Measurements from ENCODE around the gene SULF2.

SULF2 gene

DNA sequence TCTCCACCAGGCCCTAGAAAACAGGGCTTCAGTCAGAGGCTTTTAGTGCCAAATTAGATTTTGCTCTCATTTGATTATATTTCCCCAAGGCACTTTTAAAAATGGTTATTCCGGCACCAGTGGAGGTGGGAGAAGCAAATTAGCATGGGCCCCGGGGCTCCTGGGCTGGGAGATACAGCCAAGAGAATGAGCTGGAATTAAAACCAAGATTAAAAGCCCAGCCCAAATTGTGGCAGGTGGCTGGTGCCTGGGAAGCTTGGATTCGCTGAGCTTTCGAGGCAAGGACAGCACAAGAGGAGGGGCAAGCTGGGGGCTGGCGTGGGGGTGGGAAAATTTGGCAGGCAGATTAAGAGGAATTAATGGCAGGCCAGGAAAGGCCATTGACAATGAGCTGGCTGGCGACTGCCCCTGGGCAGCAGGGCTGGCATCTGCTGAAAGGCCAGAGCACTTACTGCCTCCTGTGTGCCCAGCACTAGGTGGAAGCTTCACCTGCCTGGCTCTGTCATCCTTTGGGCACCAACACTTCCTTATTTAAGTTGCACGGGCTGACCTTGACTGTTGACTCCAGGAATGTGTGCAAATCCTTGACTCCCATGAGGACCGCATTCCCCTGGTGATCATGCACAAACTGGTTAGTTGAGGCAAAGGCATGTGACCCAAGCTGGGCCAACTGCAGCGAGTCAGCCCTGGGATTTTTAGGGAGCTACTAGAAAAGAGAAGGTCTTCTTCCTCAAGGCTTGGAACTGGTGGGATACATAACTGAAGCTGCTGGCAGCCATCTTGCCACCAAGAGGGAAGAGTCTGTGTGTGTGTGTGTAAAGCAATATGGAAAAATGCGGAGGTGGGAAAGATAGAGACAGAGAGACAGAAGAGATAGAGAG, 76.1 kb downstream of the SULF2 start:
- DNase-seq, result no peak

DNA sequence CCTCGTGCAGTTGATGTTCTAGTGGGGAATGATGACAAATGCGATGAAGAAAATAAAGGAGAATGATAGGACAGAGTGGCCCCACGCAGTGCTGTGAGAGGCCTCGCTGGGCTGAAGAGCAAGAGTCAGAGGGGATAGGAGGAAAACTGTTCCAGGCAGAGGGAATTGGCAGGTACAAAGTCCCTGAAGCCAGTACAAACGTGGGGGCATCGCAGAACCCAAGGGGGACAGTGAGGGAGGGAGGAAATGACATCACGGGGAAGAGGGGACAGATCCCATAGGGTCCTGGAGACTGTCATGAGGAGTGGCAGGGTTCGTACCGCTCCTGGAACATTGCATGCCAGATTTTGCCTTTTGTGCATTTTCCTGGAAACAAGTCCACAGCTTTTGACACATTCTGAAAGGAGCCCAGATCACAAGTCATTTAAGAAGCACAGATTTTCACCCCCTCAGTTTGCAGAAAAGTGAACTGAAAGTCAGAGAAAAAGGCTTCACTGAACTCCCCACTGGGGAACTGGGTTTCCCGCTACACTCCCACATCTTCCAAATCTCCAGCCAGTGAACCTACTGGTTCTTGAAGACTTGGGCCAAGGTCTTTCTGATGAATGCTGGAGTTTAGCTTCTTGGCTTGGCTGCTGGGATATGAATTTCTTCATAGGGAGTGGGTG, 77.0 kb downstream of the SULF2 start:
- no peak for DNase-seq

DNA sequence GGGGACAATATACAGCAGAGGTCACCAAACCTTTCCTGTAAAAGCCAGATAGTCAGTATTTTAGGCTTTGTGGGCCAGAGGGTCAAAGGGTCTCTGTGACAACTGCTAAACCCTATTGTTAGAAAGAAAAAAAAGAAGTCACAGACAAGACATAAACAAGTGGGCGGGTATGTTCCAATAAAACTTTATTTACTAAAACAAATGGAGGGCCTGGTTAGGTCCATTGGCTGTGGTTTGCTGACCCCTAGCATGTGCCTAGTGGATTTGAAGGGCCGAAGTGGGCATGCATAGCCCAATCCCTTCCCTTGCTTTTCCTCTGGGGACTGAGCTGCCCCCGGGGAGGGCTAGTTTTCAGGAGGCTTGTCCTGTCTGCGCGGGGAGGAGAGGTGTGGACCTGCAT, 78.9 kb downstream of the SULF2 start:
- no peak for DNase-seq

DNA sequence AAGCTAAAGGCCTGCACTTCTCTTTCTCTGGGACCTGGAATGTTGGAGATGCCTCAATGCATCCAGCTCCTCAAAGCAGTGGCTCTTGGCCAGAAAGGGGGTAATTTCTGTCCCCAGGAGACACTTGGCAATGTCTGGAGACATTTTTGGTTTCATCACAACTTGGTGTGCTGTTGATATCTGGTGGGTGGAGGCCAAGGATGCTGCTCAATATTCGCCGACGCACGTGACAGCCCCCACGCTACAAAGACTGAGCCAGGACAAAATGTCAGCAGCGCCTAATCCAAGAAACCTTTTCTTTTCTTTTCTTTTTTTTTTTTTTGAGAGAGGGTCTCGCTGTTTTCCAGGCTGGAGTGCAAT, 79.8 kb downstream of the SULF2 start:
- no peak for DNase-seq

DNA sequence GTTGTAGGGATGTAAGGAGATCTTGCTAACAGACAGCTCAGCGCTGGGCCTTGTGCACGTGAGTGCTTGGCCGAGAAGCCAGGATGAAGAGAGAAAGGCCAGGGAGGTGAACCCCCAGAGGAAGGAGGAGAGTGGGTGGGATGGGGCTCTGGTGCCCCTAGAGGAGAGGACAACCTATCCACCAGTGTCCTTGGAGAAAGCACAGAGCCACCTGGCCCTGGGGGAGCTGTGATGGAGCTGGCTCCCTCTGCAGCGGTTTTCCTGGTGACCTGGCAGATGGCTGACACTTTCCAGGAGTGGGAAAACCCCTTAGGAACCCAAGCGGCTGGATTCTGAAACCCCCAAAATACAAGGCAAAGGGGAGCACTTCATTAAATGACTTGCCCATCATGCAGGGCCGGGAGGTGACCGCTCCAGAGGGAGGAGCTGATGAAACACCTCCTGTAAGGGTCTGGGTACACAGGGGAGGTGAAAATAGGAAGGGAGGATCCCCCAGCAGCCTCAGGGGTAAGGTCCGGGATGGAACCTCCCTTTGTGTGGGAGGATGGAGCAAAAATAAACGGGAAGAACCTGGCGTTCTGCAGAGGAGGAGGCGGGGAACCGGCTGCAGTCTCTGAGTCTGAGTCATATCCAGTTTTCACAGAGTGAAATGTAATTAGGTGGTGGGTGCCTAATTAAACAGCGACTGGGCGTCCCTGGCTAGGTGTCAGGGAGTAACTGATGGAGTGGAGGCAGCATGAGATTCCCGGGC, 80.4 kb downstream of the SULF2 start:
- no peak for DNase-seq

DNA sequence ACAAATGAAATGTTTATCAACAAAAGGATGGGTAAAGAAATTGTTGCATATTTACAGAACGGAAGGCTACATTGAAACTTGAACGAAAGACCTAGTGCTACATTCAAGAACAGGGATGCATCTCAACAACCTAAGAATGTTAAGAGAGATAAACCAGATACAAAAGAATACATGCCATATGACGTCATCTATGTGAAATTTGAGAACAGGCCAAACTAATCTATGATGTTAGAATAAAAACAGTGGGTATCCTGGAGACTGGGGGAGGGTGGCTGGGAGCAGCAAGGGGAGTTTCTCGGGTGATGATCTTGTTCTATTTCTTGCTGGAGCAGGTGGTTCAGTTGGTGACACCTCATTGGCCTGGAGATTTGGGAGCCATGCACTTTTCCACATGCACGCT, 81.5 kb downstream of the SULF2 start:
- no peak for DNase-seq

DNA sequence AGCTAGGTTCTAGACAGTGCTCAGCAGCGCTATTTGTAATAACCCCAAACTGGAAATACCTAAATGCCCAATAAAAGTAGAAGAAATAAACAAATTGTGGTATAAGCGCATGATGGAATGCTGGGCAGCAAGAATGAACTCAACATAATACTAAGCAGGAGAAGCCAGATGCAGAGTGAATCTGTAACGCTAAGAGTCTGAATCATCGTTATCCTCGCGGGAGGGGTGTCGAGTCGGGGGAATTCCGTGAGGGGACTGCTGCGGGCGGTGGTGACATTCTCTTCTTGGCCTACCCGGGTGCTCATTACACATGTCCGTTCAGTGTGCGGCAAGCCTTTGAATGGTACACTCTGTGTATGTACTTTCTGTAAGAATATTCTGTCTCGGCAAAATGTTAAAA, 83.7 kb downstream of the SULF2 start:
- DNase-seq, result no peak

DNA sequence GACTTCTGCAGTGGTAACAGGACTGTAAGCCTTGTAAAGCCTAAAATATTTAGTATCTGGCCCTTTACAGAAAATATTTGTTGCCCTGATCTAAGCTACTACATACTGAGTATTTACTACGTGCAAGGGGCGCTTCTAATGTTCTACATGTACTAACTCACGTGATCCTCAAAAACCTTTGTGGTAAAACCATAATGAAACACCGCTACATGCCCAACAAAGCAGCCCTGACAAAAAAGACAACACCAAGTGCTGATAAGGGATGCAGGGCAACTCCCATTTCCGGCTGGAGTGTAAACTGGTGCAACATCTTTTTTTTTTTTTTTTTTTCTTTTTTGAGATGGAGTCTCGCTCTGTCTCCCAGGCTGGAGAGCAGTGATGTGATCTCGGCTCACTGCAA, 85.0 kb downstream of the SULF2 start:
- DNase-seq, result no peak

DNA sequence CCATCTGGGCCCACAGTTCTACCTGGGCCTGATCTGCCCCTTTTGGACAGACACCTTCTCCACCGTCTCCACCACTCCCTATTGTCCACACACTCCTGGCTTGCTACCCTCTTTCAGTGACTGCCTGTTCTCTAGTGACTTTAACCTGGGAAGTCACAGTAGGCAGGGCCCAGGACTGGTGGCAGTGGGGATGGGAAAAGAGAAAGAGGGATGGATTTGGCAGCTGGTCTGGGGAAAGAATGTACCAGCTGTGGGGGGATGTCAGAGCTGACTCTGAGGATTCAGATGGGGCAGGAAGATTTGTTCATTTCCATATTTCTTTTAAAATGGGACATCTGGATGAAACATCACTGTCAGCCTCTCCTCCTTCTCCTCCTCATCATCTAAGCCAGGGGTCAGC, 85.5 kb downstream of the SULF2 start:
- DNase-seq, result no peak

DNA sequence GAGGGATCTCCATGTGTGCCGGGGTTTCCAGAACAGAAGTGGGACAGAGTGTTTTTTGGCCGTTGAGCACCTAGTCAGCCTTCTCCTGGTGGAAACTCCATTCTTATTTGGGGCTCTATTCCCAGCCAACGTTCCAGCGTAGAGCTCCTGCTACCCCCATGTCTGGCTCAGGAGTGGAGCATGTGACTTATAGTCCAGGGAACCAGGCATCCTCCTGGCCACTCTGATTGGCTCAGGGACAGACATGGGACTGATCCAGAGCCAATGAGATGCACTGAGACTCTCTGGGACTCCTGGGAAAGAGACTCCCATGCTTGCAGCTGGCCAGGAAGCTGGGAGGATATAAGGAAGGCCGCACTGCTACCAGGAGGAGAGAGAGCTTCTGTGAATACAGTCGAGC, 87.1 kb downstream of the SULF2 start:
- DNase-seq, result no peak

DNA sequence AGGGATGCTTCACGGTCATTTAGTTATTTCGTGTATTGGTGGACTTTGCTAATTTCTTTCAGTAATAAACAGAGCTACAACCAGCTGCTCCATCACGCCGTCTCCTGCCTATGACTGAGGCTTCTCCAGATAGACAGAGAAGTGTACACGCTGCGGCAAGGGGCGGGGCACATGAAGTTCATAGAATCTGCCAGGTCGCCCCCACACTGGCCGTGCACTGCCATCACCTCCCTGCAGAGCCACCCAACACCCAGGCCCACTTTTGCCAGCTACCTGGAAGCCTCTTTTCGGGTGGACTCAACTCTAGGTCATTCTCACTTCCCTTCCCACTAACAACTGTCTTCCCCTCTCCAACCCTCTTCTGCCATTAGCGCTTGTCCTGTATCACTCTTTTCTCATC, 88.4 kb downstream of the SULF2 start:
- DNase-seq, result no peak

DNA sequence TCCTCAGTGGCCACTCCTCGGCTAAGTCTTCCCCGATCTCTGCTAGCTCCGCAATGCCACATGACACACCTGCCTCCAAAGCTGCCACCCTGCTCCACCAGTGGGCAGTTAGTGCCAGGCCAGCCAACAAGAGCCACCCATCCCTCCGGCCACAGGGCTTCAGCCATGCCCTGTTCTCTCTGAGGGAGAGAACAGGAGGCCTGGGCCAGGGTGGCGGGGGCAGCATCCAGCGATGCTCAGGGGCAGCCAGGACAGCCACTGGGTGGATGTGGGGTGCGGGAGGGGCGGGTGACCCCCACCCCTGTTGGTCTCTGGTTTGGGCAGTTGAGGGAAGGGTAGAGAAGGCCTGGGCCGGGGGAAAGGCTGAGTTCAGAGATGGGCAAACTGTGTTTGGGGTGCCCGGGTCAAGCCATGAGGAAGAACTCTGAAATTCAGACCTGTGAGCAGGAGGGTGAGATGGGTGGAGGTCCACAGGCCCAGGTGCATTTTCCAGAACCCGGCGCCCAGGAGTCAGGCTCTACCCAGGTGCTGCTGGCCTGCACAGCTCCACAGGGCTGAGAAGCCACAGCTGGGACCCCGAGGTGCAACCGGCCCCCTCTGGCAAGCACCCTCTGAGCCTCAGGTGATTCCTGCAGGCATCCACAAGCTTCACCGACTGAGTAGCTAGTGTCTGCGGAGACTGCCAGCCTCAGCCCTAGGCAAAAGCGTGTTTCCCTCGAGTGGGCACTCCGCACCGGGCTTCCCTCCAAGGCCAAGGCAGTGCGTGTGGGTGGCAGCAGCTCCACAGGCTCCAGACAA, 91.1 kb downstream of the SULF2 start:
- no peak for DNase-seq

DNA sequence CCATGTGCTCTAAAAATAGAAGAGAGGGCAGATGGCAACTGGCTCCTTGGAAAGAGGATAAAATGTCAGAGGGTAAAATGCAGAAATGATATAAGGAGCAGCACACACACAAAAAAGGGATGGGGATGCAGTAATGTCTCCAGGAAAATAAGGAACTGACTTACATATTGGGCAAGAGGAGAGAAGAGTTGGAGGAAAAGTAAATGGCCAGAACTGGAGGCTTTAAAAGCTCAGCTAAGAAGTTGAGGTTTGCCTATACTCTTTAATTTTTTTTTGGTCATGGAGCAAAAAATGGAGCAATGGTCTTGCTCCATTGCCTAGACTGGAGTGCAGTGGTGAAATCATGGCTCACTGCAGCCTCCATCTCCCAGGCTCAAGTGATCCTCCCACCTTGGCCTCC, 93.7 kb downstream of the SULF2 start:
- DNase-seq, result no peak

DNA sequence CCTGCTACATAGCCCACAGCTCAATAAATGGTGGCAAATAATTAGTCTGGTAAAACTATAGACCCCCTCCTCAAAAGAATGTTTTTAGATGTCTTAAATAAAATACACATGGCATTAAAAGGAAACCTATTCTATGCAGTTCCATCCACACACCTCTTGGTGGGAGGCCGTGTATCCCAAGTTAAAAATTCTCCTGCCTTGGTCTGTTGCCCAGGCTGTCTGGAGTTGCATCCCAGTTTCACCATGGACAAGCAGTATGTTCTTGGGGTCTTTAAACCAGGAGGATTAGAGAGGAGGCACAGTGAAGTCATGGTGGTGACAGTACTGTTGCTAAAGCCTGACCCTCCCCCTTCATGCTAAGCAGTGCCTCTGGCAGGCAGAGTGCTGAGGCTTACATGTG, 95.5 kb downstream of the SULF2 start:
- no peak for DNase-seq

DNA sequence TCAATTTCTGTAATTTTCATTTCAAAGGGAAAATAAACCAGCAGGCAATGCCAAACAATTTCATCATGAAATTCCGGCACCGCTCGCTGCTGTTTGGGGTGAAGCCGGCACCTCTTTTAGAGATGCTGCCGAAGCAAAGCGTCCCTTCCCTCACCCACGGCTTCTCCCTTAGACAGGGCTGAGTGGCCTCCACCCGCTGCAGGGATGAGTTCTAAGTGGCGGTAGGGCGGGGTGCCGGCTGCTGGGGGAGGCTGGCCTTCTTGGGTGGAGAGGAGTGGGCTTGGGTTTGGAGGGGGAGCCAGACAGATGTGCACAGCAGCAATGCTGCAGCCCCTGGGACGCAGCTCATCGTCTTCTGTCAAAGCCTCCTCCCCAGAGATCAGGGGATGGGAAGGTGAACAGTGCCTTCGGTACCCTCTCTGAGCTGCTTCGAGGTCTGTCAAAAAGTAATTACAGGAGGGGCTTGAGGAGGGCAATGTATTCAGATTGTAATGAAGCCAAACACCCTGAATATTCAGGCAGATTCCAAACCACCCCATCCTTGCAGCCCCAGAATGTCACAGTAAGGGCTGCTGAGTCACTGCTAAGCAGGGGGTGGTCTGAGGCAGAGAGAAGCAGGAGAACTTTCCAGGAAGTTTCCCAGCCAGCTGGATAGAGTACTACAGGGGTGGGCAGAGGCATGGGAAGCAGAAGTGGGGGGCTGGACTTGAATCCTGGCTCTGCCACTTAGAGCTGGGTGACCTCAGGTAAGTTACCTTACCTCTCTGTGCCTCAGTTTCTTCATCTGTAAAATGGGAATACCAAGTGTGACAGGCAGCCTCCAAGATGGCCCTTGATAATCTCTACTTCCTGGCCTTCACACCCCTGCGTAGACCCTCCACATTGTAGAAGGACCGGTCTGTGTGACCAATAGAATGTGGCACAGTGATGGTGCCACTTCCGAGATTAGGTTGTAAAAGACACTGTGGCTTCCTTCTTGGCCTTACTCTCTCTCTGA, 96.6 kb downstream of the SULF2 start:
- no peak for DNase-seq

DNA sequence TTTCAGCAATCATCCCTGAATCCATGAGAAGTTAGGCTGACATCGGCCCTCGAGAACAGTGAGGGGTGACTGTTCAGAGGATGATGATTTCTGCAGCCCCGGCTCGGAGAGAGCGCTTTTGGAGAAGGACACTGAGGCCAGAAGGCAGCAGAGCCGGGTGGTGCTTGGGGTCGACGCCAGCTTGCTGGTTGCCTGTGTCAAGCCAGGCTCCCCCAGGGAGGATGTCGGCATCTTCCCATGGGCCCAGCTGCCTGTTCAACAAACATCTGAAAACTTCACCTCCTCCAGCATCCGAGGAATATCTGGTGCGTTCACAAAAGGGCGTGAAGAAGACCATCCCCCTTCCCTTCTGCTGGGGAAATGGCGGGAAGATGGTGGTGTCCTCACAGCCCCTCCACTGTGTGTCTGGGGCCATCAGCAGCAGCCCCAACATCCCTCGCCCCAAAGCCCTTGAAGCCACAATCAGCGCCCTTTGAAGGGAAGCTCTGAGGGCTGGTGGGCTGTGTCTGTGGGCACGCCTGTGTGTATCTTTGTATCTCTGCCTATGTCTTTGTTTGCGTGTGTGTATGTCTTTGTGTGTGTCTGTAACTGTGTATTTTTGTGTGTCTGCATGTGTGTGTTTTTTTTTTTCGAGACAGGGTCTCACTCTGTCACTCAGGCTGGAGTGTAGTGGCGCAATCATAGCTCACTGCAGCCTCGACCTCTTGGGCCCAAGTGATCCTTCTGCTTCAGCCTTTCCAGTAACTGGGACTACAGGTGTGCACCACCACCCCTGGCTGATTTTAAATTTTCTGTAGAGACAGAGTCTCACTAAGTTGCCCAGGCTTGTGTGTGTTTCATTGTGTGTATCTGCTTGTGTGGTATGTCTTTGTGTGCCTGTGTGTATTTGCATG, 97.9 kb downstream of the SULF2 start:
- no peak for DNase-seq

DNA sequence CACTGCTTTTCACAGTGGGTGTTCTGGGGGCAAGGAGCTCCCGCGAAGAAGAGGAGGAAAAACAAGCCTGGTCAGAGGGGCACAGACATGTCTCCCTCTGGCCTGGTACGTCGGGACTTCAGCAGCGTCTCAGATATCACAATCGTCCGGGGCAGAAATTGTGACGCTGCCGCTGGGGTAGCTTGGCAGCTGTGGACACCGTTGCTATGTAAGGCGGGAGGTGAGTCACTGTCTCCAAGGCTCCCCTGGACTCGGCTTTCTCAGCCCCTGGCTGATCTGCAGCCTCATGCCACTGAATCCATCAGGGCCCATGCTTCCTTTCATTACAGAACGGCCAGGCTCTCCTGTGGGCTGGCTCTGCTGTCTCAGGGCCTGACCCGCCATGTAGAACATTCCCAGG, 98.7 kb downstream of the SULF2 start:
- no peak for DNase-seq

DNA sequence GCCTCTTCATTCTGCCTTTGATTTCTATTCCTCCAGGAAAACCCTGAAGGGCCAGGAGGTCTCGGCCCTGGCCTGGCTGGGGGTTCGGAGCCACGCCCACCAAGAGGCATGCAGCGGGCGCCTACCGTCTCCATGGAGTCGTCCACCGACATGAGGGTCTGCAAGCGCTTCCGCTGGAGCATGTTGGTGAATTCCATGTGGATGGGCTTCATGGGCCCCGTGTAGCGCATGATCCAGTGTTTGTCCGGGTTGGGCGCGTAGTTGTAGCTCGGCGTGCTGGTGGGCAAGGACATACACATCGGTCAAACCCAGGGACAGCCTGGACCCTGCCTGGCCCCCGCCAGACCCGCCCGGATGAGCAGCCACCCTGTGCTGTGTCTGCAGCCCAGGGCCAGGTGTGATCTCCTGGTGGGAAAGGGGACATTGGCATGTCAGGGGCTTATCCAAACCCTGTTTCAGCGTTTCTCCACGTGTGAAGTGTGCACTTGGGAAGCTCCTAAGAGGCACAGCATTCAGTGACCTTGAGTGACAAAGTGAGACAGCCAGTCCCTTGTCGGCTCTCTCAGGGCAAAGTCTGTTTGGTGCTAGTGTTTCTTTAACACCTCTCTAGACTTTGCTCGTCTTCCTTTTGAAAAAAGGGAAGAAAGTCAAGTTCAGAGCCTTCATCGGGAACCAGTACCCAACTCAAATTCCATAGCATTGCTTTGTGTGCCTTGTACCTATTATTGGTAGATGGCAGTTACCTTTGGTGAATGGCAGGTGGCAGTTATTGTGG, 100.8 kb downstream of the SULF2 start:
- no peak for DNase-seq

DNA sequence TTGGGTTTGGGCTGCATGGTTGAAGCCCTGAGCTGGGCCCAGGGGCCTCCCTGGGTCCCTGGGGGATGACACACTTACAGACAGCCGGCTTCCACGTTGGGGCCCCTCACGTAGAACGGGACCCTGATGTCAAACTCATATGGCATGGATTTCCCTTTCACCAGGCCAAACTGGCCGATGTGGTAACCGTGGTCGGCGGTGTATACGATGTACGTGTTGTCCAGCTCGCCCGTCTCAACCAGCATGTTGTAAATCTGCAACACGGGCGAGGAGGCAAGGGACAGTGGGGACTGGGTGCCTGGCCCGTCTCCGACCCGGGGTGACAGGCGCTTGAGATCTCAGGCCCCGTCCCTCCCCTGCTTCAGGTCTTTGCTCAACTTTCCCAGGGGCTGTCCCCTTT, 102.4 kb downstream of the SULF2 start:
- DNase-seq, result no peak
